HG03521 (cell line): ENCODE measurements around the gene GLRX2.
A peak's percentile ranks its signal among the peaks of the same experiment; 100 is the strongest.
"Not testable (repeated sequence)": the region's sequence is repeated elsewhere in the genome, so short reads cannot be mapped to it uniquely, and the experiment has no call there.

ENCODE experiments used
- ATAC-seq: cut with Tn5 transposase; IDR thresholded peaks from one replicate; pipeline ENCODE4 v1.9.1; 2021; ENCODE audit warnings: mild to moderate bottlenecking, moderate library complexity; ENCODE audit not compliant: unreplicated experiment

The GLRX2 gene

GRCh38 chr1:193066606-193067005 lies 38.6 kb downstream of the GLRX2 start:
- no peak for ATAC-seq

GRCh38 chr1:193065954-193066353 lies 39.3 kb downstream of the GLRX2 start:
- ATAC-seq, result no peak

GRCh38 chr1:193062698-193063463 lies 42.3 kb downstream of the GLRX2 start:
- no peak for ATAC-seq

GRCh38 chr1:193060938-193061337 lies 44.3 kb downstream of the GLRX2 start:
- ATAC-seq, result no peak

GRCh38 chr1:193060406-193060805 lies 44.8 kb downstream of the GLRX2 start:
- ATAC-seq, result no peak

GRCh38 chr1:193060115-193060403 lies 45.2 kb downstream of the GLRX2 start:
- ATAC-seq, result no peak

GRCh38 chr1:193059282-193060114 lies 45.7 kb downstream of the GLRX2 start, which contains the start of the genes RO60 and UCHL5:
Gene RO60, plus strand, starts transcription at chr1:193059612. Its CDS starts 9,443 bp downstream, at chr1:193069055.
Gene UCHL5, minus strand, starts transcription at chr1:193059360. Its CDS starts 100 bp downstream, at chr1:193059260.
- ATAC-seq, result peak; percentile 93

GRCh38 chr1:193058529-193059281 lies 46.5 kb downstream of the GLRX2 start:
- peak; percentile 42 for ATAC-seq

- ATAC-seq, result no peak
Measured at GRCh38 chr1:193054169-193054675, 51.0 kb downstream of the GLRX2 start.

- ATAC-seq, result not testable (repeated sequence)
Measured at GRCh38 chr1:193048913-193049312, 56.3 kb downstream of the GLRX2 start.
